DMS53 treated with DMSO at 0.1 percent for 48 hours (cell line): Measurements from ENCODE around the gene ZKSCAN8.
"Not testable (repeated sequence)": the region's sequence is repeated elsewhere in the genome, so short reads cannot be mapped to it uniquely, and the experiment has no call there.

ENCODE experiments used
- DNase-seq: peaks from one replicate; lab custom pipeline; 2025; ENCODE audit not compliant: unreplicated experiment; lab: John Stamatoyannopoulos, UW

ZKSCAN8 gene

DNA sequence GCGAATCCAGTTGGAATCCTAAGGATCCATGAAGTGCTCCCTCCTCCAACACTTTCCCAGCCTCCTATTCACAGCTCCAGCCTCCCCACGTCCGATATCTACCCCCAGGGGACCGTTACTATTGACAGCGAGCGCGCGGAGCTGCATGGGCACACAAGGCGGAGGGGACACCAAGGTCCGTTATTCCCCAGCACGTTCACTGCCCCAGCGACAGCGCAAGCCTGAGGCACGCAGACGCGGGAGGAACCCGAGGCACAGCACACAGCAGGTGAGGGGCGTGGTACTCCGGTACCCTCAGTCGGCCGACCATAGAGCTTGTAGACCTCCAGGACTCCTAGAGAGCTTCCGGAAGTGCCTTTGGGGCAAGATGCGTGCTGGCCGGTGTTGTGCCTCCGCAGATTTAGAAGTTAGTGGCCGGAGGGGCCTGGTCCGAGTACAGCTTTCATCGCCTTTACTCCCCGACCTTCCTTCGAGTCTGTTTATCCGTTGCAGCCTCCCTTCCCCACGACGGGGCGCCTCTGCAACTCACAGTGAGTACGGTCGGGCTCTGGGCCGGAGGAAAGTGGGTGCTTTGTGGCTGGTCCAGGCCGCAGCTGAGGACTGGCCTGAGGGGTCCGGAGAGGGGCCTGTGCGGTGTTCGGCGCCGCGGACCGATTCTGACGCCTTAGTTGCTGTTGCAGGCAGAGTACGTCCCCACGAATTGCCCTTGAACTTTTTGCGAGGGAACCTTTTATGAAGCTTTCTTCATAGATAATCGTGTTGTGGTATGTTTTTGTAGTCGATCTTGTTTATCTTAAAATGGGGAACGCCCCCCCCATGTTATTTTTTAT, at the start of gene ZKSCAN8:
ZKSCAN8 (plus strand) TSS at position 384 of the 830 bp plus-strand sequence. CDS start 6,525 bp downstream, outside the sequence.
- DNase-seq = peak; percentile 85

DNA sequence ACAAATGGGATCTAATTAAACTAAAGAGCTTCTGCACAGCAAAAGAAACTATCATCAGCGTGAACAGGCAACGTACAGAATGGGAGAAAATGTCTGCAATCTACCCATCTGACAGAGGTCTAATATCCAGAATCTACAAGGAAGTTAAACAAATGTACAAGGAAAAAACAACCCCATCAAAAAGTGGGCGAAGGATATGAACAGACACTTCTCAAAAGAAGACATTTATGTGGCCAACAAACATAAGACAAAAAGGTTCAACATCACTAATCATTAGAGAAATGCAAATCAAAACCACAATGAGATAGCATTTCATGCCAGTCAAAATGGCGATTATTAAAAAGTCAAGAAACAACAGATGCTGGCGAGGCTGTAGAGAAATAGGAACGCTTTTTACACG, 39.5 kb upstream of the ZKSCAN8 start:
- DNase-seq = not testable (repeated sequence)

GRCh38 chr6:28102699-28103098, 39.0 kb upstream of the ZKSCAN8 start:
- DNase-seq = not testable (repeated sequence)

DNA sequence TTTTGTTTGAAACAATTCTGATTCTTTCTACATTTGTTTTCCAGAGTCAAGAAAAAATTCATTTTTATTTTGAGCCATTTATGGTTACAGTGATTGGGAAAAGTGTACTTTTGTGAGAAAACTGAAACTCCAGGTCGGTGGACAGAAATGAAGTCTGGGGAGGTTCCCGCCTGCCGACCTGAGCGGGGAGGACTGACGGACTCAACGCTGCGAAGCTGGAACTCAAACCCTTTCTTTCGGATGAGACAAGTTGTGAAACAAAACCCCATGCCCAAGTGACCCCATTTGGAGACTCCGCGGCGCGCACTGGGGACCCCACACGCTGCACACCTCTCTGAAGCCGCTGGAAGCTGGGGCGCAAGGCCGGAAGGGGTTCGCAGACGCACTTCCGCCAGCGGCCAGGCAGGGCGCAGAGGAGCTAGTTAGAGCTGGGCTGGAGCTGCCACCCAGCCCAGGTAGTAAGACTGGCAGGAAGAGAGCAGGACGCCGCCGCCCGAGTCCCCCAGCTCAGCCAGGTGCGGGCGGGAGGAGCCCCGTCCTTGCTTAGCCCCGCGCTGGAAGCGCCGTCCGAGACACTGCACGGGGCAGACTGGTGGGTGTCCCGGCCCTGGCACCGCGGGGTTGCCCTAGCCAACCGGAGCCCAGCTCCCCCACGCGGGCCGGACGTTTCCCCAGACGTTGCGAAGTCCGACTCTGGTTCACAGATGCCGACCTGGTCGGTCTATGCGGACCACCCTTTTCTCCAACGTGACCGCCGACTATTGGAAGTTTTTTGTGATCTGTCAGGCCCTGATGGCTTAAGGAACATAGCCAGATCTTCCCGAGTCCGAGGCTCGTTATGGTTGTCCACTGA, 37.1 kb upstream of the ZKSCAN8 start:
- peak; percentile 76 for DNase-seq

- peak; percentile 47 for DNase-seq
These were observed 36.4 kb upstream of the ZKSCAN8 start for GRCh38 chr6:28105245-28105639.

GRCh38 chr6:28107506-28107905, 34.2 kb upstream of the ZKSCAN8 start:
- DNase-seq = no peak

DNA sequence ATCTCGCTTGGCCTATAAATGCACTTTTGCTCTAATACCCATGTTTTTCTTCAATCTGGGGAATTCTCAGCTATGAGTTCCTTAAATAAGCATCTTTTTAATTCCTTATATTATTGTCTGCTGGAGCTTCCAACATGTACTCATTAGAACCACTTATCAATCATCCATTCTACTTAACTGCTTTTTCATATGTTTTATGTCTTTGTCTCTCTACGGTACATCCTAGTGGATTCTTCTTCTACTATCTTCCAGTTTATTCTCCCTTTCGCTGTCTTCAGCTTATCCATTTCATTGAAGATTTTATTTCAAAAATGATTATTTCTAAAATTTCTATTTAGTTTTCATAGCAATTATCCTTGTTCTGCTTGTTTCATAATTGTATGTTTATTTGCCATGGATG, 29.7 kb upstream of the ZKSCAN8 start:
- no peak for DNase-seq

- no peak for DNase-seq
These were observed 25.9 kb upstream of the ZKSCAN8 start for GRCh38 chr6:28115799-28116198.

DNA sequence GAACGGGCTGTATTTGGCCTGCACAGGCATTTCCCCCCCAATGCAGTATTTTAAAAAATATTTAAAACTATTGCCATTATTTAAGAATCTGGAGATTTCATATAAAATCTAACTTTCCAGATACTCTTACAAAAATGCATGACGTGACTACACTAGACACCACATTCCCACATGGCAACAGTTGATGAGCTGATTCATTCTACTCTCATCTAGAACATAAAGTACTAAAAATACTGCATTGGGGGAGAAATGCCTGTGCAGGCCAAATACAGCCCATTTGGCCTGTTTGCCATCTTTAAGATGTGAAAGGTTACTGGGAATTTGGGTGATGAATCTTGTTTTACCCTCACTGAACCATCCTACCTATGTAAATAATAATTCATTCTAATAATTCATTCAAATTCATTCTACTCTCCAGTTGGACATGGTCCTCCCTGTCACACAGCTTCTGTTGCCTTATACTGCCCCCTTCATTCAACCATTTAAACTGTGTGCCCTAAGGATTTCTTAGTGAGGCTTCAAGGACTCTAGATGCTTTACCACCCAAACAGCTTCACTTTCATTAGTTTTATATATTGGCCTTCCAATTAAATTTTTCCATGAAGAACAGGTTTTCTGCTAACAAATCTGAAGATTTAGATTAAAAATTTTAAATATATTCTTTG, 24.2 kb upstream of the ZKSCAN8 start:
- DNase-seq = no peak

- no peak for DNase-seq
These were observed 23.5 kb upstream of the ZKSCAN8 start for GRCh38 chr6:28118217-28118616.

- DNase-seq = no peak
These were observed 19.8 kb upstream of the ZKSCAN8 start for GRCh38 chr6:28121876-28122275.

DNA sequence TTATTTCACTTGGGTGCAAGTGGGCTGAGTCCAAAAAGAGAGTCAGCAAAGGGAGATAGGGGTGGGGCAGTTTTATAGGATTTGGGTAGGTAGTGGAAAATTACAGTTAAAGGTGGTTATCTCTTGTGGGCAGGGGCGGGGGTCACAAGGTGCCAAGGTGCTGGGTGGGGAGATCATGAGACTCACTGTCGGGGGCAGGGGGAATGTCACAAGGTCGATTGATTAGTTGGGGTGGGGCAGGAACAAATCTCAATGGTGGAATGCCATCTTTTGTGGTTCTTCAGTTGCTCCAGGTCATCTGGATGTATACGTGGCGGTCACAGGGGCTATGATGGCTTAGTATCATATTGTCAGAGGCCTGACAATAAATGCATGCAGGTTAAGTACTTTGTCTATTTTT, 19.4 kb upstream of the ZKSCAN8 start:
- DNase-seq = not testable (repeated sequence)

GRCh38 chr6:28124350-28124970, 17.2 kb upstream of the ZKSCAN8 start, which contains the start of gene ZSCAN16:
Gene ZSCAN16, plus strand, starts transcription at chr6:28124609. Its CDS starts 835 bp downstream, at chr6:28125444.
- DNase-seq = peak; percentile 90

GRCh38 chr6:28124971-28125353, 16.7 kb upstream of the ZKSCAN8 start:
- DNase-seq = no peak

DNA sequence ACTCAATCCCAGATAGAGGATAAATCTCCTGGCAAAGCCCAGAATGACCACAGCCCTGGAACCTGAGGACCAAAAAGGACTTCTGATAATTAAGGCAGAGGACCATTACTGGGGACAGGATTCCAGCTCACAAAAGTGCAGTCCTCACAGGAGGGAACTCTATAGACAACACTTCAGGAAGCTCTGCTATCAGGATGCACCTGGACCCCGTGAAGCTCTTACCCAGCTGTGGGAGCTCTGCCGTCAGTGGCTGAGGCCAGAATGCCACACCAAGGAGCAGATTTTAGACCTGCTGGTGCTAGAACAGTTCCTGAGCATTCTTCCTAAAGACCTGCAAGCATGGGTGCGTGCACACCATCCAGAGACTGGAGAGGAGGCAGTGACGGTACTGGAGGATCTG, 16.3 kb upstream of the ZKSCAN8 start:
- no peak for DNase-seq

- peak; percentile 14 for DNase-seq
These were observed 7.7 kb upstream of the ZKSCAN8 start for GRCh38 chr6:28134015-28134414.

GRCh38 chr6:28134716-28135115, 7.0 kb upstream of the ZKSCAN8 start:
- DNase-seq = no peak

DNA sequence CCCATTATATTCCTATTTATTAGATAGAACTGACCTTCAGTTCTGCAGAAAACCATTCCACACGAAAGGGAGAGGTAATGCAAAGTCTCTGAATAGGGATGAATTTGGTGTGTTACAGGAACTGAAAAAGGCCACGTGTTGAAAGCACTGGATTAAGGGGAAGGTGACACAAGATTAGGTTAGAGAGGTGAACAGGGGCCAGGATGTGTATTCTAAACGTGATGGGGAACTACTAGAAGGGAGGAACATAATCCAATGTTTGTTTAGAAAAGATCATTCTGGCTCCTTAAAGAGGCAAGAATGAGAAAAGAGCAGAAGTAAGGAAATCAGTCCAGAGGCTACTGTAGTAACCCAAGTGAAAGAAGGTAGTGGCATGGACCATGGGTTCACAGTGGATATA, 6.3 kb upstream of the ZKSCAN8 start:
- no peak for DNase-seq

DNA sequence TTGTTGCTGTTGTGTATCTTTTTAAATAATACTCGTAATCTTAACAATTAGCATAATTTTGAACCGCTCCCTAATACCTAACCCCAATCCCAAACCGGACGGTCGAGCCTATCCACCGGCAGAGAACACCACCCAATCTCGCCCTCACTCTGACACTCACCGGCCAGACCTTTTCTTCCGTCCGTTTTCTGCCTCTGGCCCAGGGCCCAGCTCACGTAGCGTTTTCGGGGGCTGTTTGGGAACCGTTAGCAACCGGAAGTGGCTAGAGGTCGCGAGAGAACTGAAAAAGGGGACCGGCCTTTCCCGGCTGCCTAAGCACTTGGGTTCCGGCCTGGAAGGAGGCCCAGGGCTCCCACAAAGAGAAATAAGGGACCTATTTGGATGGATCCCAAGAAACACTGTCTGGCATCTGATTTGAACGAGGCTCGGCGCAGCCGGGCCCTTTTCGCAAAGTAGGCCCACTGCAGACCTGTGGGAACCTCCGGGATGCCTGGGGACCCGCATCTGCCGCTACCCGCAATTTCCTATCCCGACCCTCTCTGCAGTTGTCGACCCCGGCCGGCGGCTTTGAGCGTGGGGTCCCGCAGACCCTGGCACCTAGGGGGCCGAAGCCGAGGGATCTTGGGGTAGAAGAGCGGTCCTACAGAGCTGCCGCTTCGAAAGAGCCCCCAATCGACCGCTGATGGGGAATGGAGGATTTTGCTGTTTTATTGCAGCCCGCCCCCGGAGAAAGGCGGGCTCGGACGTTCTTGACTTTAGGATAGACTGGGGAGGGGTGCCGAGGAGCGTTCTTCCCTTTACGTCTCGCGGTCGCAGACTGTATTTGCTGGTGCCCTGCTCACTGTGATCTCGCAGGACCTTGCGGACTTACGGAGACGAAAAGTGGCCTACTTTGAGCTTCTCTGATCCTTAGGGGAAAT, 4.8 kb upstream of the ZKSCAN8 start:
- peak; percentile 81 for DNase-seq

GRCh38 chr6:28137505-28137981, 4.1 kb upstream of the ZKSCAN8 start:
- no peak for DNase-seq
